Lower lobe of right lung (tissue), 2 donors: ENCODE measurements around the gene PADI1. TPM values are rescaled to one million over a fixed set of nuclear protein-coding genes. Genes with fewer than 3 reads are reported as not detected.

Experiments used
- ATAC-seq, 2 donors: fragments of 200-7000 bp; cut with Tn5 transposase; one replicate each; pipeline ENCODE4 v1.9.1; 2020 to 2022; ENCODE audit warnings: mild to moderate bottlenecking in 2 of 2, moderate library complexity in 2 of 2
- DNase-seq: peaks from one replicate; pipeline ENCODE4 v3.0.0-alpha.2; 2020
- H3K27ac ChIP-seq: fragments of 200-600 bp; one replicate; pipeline ENCODE4 v1.8.0; 2022
- H3K27me3 ChIP-seq: fragments of 200-600 bp; one replicate; pipeline ENCODE4 v1.8.0; 2022; ENCODE audit warnings: low read depth
- H3K36me3 ChIP-seq: fragments of 200-600 bp; one replicate; pipeline ENCODE4 v1.8.0; 2022; ENCODE audit warnings: mild to moderate bottlenecking
- H3K4me1 ChIP-seq: fragments of 200-600 bp; one replicate; pipeline ENCODE4 v1.8.0; 2022
- H3K4me3 ChIP-seq: fragments of 200-600 bp; one replicate; pipeline ENCODE4 v1.8.0; 2022; ENCODE audit warnings: mild to moderate bottlenecking
- H3K9me3 ChIP-seq: fragments of 200-600 bp; one replicate; pipeline ENCODE4 v1.8.0; 2022
- intact Hi-C: fragments of 100-400 bp; cut with DNase I; formaldehyde crosslinking; loops from one replicate; pipeline ENCODE4 v1.11.0; 2022
- total RNA-seq: library from RNA; stranded (reverse); fragmentation: NEBNext Ultra II Directional; extraction: Animal tissue kit (Norgen Biotek cat#: 25700); gene quantifications from one replicate; pipeline ENCODE4 v1.2.1, GENCODE V29; 2021
- TF ChIP-seq, protein P1 (sequence below): fragments of 200-600 bp; IDR thresholded peaks from one replicate; pipeline ENCODE4 v1.8.0; 2022; ENCODE audit warnings: antibody characterized with exemption, mild to moderate bottlenecking
- donor health status: DM: no; HTN: yes; CAD: no; lungs with severe emphysema.

PADI1 gene
- total RNA-seq, 1 donor from 2014 or later: not detected

DNA sequence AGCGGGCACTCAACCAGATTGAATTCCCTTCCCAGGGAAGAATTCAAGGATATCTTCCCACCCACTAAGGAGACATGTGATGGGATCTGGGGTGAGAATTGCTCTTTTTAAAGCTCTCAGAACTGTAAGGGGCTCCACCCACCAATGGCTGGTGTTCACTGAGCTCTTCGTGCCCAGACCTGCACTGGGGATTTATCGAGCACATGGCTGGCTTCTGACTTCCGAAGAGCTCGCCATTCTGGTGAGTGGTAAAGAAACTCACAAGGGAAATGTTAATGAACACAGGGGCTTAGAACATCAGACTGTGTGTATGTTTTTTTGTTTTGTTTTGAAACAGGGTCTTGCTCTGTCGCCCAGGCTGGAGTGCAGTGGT is 53.8 kb downstream of the PADI1 start:
- intact Hi-C loops: no loop called here
- peaks cover 21% of the 10 kb centered on the region for H3K27me3 ChIP-seq
- no peaks in the 10 kb centered on the region for H3K4me1 ChIP-seq
- no peaks in the 10 kb centered on the region for H3K9me3 ChIP-seq
- ATAC-seq (no peak), DNase-seq (no peak)
- H3K27ac ChIP-seq: no peak overlapping the region
- TF ChIP-seq, protein P1, sequence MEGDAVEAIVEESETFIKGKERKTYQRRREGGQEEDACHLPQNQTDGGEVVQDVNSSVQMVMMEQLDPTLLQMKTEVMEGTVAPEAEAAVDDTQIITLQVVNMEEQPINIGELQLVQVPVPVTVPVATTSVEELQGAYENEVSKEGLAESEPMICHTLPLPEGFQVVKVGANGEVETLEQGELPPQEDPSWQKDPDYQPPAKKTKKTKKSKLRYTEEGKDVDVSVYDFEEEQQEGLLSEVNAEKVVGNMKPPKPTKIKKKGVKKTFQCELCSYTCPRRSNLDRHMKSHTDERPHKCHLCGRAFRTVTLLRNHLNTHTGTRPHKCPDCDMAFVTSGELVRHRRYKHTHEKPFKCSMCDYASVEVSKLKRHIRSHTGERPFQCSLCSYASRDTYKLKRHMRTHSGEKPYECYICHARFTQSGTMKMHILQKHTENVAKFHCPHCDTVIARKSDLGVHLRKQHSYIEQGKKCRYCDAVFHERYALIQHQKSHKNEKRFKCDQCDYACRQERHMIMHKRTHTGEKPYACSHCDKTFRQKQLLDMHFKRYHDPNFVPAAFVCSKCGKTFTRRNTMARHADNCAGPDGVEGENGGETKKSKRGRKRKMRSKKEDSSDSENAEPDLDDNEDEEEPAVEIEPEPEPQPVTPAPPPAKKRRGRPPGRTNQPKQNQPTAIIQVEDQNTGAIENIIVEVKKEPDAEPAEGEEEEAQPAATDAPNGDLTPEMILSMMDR: no peak
- H3K36me3 ChIP-seq: no peaks in the 10 kb centered on the region
- no peak overlapping the region for H3K4me3 ChIP-seq

DNA sequence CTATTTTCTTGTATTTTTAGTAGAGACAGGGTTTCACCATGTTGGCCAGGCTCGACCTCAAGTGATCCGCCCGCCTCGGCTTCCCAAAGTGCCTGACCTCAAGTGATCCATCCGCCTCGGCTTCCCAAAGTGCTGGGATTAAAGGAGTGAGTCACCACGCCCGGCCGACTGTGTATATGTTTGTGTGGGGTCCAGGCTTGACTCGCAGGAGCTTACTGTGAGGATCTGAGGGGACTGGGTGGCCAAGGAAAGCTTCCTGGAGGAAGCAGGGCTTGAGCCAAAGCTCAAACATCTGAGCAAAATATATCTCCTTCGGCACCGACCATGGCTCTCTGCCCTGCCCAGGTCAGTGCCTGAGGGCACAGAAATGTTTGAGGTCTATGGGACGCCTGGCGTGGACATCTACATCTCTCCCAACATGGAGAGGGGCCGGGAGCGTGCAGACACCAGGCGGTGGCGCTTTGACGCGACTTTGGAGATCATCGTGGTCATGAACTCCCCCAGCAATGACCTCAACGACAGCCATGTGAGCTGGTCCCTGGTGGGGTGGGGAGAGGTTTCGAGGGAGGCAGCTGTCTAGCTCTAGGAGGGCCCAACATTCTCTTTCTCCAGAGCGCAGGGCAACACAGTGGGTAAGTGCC is 54.4 kb downstream of the PADI1 start:
- Histone ChIP-seq H3K9me3 (no peaks in the 10 kb centered on the region), H3K4me1 (no peaks in the 10 kb centered on the region), H3K27ac (no peak overlapping the region), H3K36me3 (no peaks in the 10 kb centered on the region), H3K27me3 (peaks cover 21% of the 10 kb centered on the region), H3K4me3 (no peak overlapping the region)
- ATAC-seq (no peak), DNase-seq (no peak)
- intact Hi-C loops: no loop called here
- TF ChIP-seq, protein P1: no peak

DNA sequence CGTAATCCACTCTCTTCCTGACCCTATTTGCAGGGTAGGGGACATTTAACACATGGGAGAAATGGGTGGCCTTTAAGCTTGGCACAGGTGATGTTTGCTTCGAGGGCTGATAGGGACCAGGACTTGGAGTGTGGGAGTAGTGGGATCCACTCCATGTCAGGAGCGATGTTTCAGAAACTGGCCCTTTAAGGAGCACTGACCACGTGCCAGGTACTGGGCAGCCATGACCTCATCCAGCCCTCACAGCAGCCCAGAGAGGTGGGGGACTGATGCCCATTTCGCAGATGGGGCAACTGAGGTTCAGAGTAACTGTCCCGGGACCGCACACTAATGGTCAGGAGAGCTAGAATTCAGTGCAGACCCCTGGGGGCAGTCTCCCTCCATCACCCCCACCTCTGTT is 55.3 kb downstream of the PADI1 start:
- intact Hi-C loops: no loop called here
- TF ChIP-seq, protein P1: no peak

DNA sequence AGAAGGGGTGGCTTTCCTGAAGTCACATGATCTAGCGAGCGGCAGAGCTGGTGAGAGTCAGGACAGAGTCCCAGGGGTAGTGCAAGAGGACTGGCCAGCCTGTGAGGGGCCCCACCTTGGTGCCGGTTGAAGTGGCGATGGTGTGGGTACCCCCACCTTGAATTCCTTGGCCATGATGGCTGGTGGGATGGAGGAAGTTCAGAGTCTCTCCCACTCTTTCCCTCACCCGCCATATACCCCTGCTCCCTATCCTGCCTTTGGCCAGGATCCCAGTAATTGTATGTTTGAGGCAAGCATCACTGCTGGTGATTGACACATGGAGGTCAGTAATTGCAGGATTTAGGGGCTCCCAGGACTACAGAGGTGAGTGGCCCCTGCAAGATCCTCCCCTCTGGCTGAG is 55.8 kb downstream of the PADI1 start:
- DNase-seq: no peak

More for the DNA sequence above, 55.3 kb downstream of the PADI1 start:
- DNase-seq: no peak
- ATAC-seq: no peak
- H3K27ac ChIP-seq: no peak overlapping the region
- H3K36me3 ChIP-seq: no peaks in the 10 kb centered on the region
- H3K4me3 ChIP-seq: no peak overlapping the region
- H3K4me1 ChIP-seq: no peaks in the 10 kb centered on the region
- peaks cover 21% of the 10 kb centered on the region for H3K27me3 ChIP-seq
- no peaks in the 10 kb centered on the region for H3K9me3 ChIP-seq

DNA sequence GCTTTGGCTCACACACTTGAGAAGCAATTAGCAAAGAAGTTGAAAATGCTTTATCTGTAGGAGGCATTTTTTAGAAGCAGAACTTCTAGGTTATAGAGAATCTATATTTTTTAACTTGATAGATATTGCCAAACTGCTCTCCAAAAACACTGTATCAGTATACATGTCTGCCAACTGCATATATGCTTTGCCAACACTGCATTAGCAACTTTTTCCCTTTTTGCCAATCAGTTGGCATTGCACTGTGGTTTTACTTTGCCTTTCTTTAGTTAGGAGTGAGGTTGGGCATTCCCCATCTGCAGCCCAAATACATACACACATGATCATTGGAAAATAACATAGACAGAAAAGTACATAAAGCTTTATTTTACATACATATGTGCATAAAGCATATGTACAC is 59.0 kb downstream of the PADI1 start:
- Histone ChIP-seq H3K4me3 (no peak overlapping the region), H3K27ac (no peak overlapping the region), H3K4me1 (no peaks in the 10 kb centered on the region), H3K27me3 (peaks cover 10% of the 10 kb centered on the region), H3K9me3 (no peaks in the 10 kb centered on the region), H3K36me3 (no peaks in the 10 kb centered on the region)
- ATAC-seq (no peak), DNase-seq (no peak)
- TF ChIP-seq, protein P1: no peak
- intact Hi-C loops: no loop called here

More for the DNA sequence above, 55.8 kb downstream of the PADI1 start:
- H3K4me3 ChIP-seq: no peak overlapping the region
- H3K9me3 ChIP-seq: no peaks in the 10 kb centered on the region
- no peaks in the 10 kb centered on the region for H3K4me1 ChIP-seq
- H3K27ac ChIP-seq: no peak overlapping the region
- H3K27me3 ChIP-seq: peaks cover 21% of the 10 kb centered on the region
- ATAC-seq: no peak
- intact Hi-C loops: no loop called here
- no peaks in the 10 kb centered on the region for H3K36me3 ChIP-seq
- TF ChIP-seq, protein P1: no peak
